ENCODE results near the gene UBXN11. TPM values are rescaled to one million over a fixed set of nuclear protein-coding genes. Genes with fewer than 3 reads are reported as not detected.

The UBXN11 gene
- total RNA-seq (2022; extraction: Qiagen RNA extraction): 9.7 to 14.8 TPM (median 13.5 TPM) in 5 replicates

GRCh38 chr1:26306290-26307229, at the start of gene UBXN11:
Gene UBXN11, minus strand, starts transcription at chr1:26306636. Its CDS starts 3,753 bp downstream, at chr1:26302883.

GRCh38 chr1:26353976-26354820, 47.8 kb upstream of the UBXN11 start, which contains the start of gene CRYBG2:
Gene CRYBG2, minus strand, starts transcription at chr1:26354130. Its CDS starts 7,473 bp downstream, at chr1:26346657.

GRCh38 chr1:26317612-26318337, 11.3 kb upstream of the UBXN11 start, which contains the start of gene CD52:
Gene CD52, plus strand, starts transcription at chr1:26317958. Its CDS starts 60 bp downstream, at chr1:26318018.

GRCh38 chr1:26279456-26280332, 26.7 kb downstream of the UBXN11 start, which contains the start of gene SH3BGRL3:
Gene SH3BGRL3, plus strand, starts transcription at chr1:26280086. Its CDS starts 70 bp downstream, at chr1:26280156.

GRCh38 chr1:26233903-26234643, 72.4 kb downstream of the UBXN11 start, which contains the start of gene CEP85:
Gene CEP85, plus strand, starts transcription at chr1:26234200. Its CDS starts 5,584 bp downstream, at chr1:26239784.

Other genes with a start within 250 kb of the UBXN11 start
- gene TRIM63, start 239.0 kb downstream of the UBXN11 start, total RNA-seq (2022; extraction: Qiagen RNA extraction): 1.7 to 2.8 TPM (median 2.2 TPM) in 5 replicates
- gene PDIK1L, start 194.8 kb downstream of the UBXN11 start, total RNA-seq (2022; extraction: Qiagen RNA extraction): 1.9 to 2.4 TPM (median 2.0 TPM) in 5 replicates
- gene FAM110D, start 147.6 kb downstream of the UBXN11 start, total RNA-seq (2022; extraction: Qiagen RNA extraction): 0.04 TPM in 2 of 5 replicates, not detected in the others
- gene C1orf232, start 137.7 kb downstream of the UBXN11 start, total RNA-seq (2022; extraction: Qiagen RNA extraction): not detected in 5 replicates
- 46.6 to 63.3 TPM (median 55.0 TPM) in 5 replicates for gene ZNF593, start 136.7 kb downstream of the UBXN11 start, total RNA-seq (2022; extraction: Qiagen RNA extraction)
- 0.10 to 0.70 TPM in 2 of 5 replicates, not detected in the others for gene ZNF593OS, start 134.8 kb downstream of the UBXN11 start, total RNA-seq (2022; extraction: Qiagen RNA extraction)
- gene CNKSR1, start 129.1 kb downstream of the UBXN11 start, total RNA-seq (2022; extraction: Qiagen RNA extraction): 0.17 to 0.57 TPM (median 0.31 TPM) in 4 of 5 replicates, not detected in the other
- not detected in 5 replicates for gene CATSPER4, start 116.0 kb downstream of the UBXN11 start, total RNA-seq (2022; extraction: Qiagen RNA extraction)
- 10.7 to 12.9 TPM (median 12.3 TPM) in 5 replicates for gene CEP85, start 72.4 kb downstream of the UBXN11 start, total RNA-seq (2022; extraction: Qiagen RNA extraction)
- 113 to 153 TPM (median 142 TPM) in 5 replicates for gene SH3BGRL3, start 26.6 kb downstream of the UBXN11 start, total RNA-seq (2022; extraction: Qiagen RNA extraction)
- 0.38 TPM in 1 of 5 replicates, not detected in the others for gene CD52, start 11.3 kb upstream of the UBXN11 start, total RNA-seq (2022; extraction: Qiagen RNA extraction)
- 1.1 to 2.1 TPM (median 1.5 TPM) in 5 replicates for gene CRYBG2, start 47.5 kb upstream of the UBXN11 start, total RNA-seq (2022; extraction: Qiagen RNA extraction)
- not detected in 5 replicates for gene ZNF683, start 66.1 kb upstream of the UBXN11 start, total RNA-seq (2022; extraction: Qiagen RNA extraction)
- not detected in 5 replicates for gene LIN28A, start 104.2 kb upstream of the UBXN11 start, total RNA-seq (2022; extraction: Qiagen RNA extraction)
- 22.1 to 26.1 TPM (median 23.0 TPM) in 5 replicates for gene DHDDS, start 125.7 kb upstream of the UBXN11 start, total RNA-seq (2022; extraction: Qiagen RNA extraction)
- gene HMGN2, start 165.8 kb upstream of the UBXN11 start, total RNA-seq (2022; extraction: Qiagen RNA extraction): 304 to 392 TPM (median 323 TPM) in 5 replicates
- gene RPS6KA1, start 223.1 kb upstream of the UBXN11 start, total RNA-seq (2022; extraction: Qiagen RNA extraction): 12.4 to 17.8 TPM (median 17.3 TPM) in 5 replicates